GM19452 (cell line): ENCODE results near the gene SKIC3.

Source experiments
- ATAC-seq: cut with Tn5 transposase; IDR thresholded peaks from one replicate; pipeline ENCODE4 v1.9.1; 2021; ENCODE audit not compliant: unreplicated experiment

Gene SKIC3

DNA sequence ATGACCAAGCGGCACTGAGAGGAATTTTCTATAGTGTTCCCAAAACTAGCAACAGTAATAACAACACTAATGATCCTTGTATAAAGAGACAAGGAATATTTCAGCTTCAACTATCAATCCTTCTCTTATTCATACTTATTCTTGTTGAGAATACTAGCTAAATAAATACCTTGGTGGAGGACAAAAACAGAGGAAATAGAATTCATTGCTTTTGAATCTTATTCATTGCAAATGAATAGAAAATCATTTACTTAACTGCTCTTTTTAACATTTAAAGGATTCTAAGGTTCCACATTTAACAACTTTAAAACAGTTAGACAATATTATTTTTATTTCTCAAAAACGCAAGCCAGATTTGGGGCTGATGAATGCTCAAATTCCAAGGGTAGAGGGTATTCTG lies 22.4 kb downstream of the SKIC3 start:
- no peak for ATAC-seq

DNA sequence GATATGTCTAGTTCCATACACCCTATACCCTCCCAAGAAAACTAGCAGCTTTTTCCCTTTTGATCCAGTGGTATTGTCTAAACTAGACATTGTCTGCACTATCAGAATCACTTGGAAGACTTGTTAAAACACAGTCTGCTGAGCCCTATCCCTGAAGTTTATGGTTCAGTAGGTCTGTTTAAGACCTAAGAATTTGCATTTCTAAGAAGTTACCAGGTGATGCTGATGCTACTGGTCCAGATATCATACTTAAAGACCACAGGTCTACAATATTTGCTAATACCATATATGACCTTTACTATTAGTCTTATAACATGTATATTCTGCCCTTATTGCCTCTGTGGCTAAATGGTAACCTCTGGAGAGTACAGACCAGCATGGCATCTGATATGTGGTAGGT lies 23.3 kb downstream of the SKIC3 start:
- no peak for ATAC-seq

DNA sequence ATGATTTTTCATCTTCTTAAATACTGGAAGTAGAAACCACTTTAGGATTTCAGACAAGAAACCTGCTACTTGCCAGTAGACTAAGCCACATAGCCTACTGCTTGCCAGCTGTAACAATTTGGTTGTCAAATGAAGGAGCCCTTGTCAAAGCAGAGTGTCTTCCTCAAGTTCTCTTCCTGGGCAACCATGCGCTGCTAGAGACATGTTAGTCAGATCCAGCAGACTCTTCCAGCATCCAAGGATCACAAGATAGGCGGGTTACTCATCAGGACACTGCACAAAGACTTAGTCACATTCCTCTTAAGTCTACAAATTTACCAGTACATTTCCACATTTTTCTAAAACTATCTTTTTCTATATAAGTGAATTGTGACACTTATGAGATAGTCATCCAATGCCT lies 24.4 kb downstream of the SKIC3 start:
- no peak for ATAC-seq

DNA sequence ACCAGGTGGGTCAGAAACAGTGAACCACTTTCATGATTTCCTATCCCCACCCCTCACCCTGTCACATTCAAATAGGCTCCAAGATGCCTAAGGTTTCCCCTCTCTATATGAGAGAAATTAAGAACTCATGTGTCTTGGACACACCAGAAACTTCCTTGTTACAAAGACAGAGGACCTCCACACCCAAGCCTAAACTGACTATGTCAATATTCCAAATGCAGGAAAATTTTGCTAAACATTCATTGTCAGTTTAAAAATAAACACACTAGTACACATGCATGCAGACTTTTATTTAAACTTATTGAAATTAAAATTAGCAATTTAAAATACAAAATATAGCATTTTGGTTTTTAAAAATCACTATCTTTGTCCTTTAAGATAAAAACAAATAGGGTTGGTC lies 26.2 kb downstream of the SKIC3 start:
- no peak for ATAC-seq

DNA sequence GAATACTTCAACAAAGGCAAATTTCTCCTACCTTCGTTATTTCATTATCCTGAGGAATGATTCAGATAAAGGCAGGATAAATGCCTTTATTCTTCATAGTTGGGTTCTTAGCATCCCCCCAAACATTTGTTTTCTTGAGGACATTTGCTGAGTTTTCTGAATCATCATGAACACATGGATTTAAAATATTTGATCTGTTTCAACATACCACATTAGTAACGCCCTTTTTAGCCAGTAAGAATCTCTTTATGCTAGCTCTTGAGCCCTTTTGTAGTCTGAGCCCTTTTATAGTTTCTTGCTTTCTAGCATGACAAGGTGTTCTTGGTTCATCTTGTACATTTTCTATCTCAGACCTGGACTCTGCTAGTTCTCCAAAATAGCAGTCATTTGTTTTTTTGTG lies 27.9 kb downstream of the SKIC3 start:
- no peak for ATAC-seq

DNA sequence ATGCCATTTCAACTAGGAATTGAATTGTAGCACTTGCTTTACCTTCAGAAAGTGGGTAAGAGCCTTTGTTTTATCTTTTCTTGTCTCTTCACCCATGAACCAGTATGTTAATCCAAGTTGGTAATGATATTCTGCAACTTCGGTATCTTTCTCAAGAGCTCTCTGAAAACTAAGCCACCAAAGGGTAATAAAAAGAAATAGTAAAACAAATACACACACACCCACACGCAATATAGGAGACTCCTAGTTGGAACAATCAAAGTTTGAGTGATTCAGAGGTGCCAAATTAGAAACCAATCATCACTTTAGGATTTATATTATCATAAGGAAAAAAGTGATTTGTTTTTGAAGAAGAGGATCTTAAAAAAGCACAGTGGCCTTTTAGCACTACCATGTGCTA lies 30.4 kb downstream of the SKIC3 start:
- ATAC-seq: no peak

DNA sequence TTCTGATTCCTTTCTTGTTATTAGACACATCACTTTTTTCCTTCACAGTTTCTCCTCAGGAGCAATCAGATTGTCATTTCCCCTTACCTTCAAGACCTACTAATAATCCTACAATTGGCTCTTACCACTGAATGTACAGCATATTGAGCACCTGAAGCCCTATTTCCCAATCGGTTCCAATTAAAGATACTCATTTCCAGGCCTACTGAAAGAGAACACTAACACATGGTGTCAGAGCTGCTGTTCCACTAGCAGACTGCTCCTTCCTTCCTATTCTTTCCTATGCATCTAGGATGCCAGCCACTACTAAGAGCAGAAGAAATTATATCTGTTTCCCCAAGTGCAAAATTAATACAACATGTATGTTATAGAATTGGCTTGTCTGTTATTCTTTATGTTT lies 34.6 kb downstream of the SKIC3 start:
- ATAC-seq: no peak

DNA sequence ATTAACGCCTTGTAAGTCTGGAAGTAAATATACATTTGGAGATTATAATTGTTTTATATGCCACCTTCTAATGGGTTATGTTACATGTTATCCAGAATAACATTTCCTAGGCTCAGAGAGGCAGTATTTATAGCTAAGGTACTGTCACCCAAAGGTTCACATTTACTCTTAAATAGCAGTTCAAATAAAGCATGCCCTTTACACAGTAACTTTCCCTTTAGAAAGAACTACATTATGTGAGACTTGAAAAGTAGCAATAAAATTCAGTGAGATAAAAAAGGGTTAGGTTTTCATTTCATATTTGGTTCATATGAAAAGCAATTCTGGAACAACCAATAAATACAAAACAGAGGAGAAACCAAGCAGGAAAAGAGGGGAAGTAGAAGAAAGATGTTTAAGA lies 35.1 kb downstream of the SKIC3 start:
- no peak for ATAC-seq

DNA sequence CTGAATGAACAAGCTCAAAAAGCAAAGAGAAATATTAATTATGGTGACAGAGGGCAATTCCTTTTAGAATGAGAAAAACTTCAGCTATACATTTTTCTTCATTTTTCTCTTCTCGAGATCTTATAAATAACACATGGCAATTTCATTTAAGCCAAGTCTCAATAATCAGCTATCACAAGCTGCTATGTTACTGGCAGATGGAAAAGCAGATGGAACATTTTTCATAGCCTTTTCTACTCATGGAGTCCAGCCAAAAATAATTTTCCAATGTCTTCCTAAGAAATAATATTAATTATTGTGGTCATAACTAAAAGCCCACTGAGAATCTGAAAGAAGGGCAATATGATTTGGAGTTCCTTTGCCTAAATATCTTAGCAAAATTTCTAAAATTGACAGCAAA lies 35.6 kb downstream of the SKIC3 start:
- ATAC-seq: no peak

DNA sequence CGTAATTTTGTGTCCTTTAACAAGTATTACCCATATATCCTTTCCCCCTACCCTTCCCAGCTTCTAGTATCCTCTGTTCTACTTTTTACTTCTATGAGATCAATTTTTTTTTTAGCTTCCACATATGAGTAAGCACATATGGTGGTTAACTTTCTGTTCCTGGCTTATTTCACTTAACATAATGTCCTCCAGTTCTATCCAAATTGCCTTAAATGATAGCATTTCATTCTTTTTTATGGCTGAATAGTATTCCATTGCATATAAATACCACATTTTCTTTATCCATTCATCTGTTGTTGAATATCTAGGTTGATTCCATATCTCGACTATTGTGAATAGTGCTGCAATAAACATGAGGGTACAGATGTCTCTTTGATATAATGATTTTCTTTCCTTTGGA lies 36.4 kb downstream of the SKIC3 start:
- ATAC-seq: no peak

DNA sequence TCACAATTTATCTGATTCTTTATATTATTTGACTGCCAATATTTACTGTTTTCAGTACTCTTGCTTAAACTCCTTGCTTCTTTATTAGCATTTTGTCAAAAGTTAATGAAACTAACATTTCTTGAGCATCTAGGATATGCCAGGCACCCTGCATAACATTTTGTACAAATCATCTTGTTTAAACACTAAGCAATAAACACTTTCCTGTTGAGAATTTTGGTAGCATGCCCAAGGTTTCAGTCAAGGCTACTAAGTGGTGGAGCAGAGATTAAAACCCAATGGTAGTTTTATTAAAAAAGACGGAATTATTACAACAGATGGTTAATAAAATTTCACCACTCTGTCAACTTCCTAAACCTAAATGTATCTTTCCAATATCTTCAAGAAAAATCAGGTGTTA lies 43.2 kb downstream of the SKIC3 start:
- no peak for ATAC-seq

DNA sequence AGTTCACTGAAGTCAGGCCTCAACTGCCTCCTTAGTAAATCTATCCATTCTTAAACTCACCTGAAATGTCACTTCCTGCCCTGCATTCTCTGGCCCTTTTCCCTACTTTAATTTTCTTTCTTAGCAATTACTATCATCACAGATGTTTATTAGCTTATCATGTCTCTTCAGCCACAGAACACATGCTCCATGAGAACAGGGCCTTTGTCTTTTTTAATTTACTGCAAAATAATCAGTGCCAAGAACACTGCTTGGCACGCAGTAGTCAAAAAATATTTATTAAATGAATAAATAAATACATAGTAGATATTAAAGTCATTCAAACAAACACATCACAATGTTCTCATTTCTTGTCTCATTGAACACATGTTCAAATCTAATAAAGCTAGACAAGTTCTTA lies 46.2 kb downstream of the SKIC3 start:
- no peak for ATAC-seq
